Measurements from ENCODE around the gene CCNB1. TPM values are rescaled to one million over a fixed set of nuclear protein-coding genes. Genes with fewer than 3 reads are reported as not detected.

CCNB1 gene
- total and polyA plus RNA-seq, 8 donors: 1.3 to 3.3 (median 2.9) TPM

DNA sequence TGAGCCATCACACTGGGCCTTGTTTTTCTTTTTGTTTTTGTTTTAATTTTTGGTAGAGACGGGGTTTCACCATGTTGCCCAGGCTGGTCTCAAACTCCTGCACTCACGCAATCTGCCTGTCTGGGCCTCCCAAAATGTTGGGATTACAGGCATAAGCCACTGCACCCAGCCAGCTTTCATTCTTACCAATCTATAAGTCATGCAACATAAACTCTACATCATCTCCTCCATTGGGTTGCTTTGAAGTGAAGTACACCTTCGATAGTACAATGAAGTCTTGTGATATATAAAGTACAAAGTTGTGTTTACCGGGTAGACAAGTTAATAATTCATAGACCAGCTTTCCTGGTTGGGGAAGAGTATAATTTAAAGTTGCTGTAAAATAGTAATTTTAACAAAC lies 58.9 kb downstream of the CCNB1 start:
- whole genome bisulfite sequencing, 2 donors: 60 to 65% methylated on average over 4 of the region's 4 CpGs
- peaks cover 0 to 12% (median 0%) of the 10 kb centered on the region in 3 donors for H3K4me1 ChIP-seq
- no peaks in the 10 kb centered on the region for H3K27me3 ChIP-seq
- H3K4me3 ChIP-seq: no peak overlapping the region
- H3K9me3 ChIP-seq: no peaks in the 10 kb centered on the region
- DNase-seq (no peak), FAIRE-seq (peak; percentile 60), ATAC-seq (no peak)
- intact Hi-C loops (cut with DNase I): no loop called here
- H3K27ac ChIP-seq: no peak overlapping the region
- TF ChIP-seq, protein P1, sequence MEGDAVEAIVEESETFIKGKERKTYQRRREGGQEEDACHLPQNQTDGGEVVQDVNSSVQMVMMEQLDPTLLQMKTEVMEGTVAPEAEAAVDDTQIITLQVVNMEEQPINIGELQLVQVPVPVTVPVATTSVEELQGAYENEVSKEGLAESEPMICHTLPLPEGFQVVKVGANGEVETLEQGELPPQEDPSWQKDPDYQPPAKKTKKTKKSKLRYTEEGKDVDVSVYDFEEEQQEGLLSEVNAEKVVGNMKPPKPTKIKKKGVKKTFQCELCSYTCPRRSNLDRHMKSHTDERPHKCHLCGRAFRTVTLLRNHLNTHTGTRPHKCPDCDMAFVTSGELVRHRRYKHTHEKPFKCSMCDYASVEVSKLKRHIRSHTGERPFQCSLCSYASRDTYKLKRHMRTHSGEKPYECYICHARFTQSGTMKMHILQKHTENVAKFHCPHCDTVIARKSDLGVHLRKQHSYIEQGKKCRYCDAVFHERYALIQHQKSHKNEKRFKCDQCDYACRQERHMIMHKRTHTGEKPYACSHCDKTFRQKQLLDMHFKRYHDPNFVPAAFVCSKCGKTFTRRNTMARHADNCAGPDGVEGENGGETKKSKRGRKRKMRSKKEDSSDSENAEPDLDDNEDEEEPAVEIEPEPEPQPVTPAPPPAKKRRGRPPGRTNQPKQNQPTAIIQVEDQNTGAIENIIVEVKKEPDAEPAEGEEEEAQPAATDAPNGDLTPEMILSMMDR (IDR thresholded peaks at IDR 0.05): no peak
- no peaks in the 10 kb centered on the region for H3K36me3 ChIP-seq

Other genes with a start within 250 kb of the CCNB1 start
- 10 to 100 TPM; 18.2 to 37.0 (median 25.0) TPM for gene SLC30A5, start 73.1 kb upstream of the CCNB1 start, total RNA-seq
- 10 to 100 TPM; 22.6 to 32.4 TPM for gene SLC30A5, start 73.1 kb upstream of the CCNB1 start, polyA plus RNA-seq
- gene CENPH, start 22.4 kb downstream of the CCNB1 start, total RNA-seq: 1 to 10 TPM in 3 of 6 donors, under 1 TPM in 3; 0.28 to 1.2 (median 0.99) TPM
- gene CENPH, start 22.4 kb downstream of the CCNB1 start, polyA plus RNA-seq: 1 to 10 TPM in 1 of 2 donors, under 1 TPM in 1; 0.95 to 1.4 TPM
- gene CDK7, start 67.7 kb downstream of the CCNB1 start, total RNA-seq: 10 to 100 TPM in 3 of 6 donors, 1 to 10 TPM in 3; 6.2 to 13.6 (median 10.2) TPM
- gene CDK7, start 67.7 kb downstream of the CCNB1 start, polyA plus RNA-seq: 10 to 100 TPM in 1 of 2 donors, 1 to 10 TPM in 1; 8.9 to 11.4 TPM
- gene CCDC125, start 165.7 kb downstream of the CCNB1 start, total RNA-seq: 10 to 100 TPM in 1 of 6 donors, 1 to 10 TPM in 5; 4.2 to 10.9 (median 6.3) TPM
- 1 to 10 TPM; 3.2 to 3.4 TPM for gene CCDC125, start 165.7 kb downstream of the CCNB1 start, polyA plus RNA-seq
- 10 to 100 TPM in 4 of 6 donors, 1 to 10 TPM in 2; 8.4 to 16.3 (median 13.0) TPM for gene AK6, start 202.4 kb downstream of the CCNB1 start, total RNA-seq
- 10 to 100 TPM; 27.3 to 28.5 TPM for gene AK6, start 202.4 kb downstream of the CCNB1 start, polyA plus RNA-seq
- gene TAF9, start 202.4 kb downstream of the CCNB1 start, total RNA-seq: 10 to 100 TPM; 15.6 to 28.9 (median 24.0) TPM
- gene TAF9, start 202.4 kb downstream of the CCNB1 start, polyA plus RNA-seq: 10 to 100 TPM; 25.2 to 34.8 TPM
- gene RAD17, start 202.7 kb downstream of the CCNB1 start, total RNA-seq: 10 to 100 TPM in 5 of 6 donors, 1 to 10 TPM in 1; 8.0 to 15.3 (median 11.3) TPM
- gene RAD17, start 202.7 kb downstream of the CCNB1 start, polyA plus RNA-seq: 10 to 100 TPM in 1 of 2 donors, 1 to 10 TPM in 1; 9.5 to 16.8 TPM
- gene MARVELD2, start 248.0 kb downstream of the CCNB1 start, total RNA-seq: 10 to 100 TPM; 15.5 to 34.7 (median 21.0) TPM
- 1 to 10 TPM; 4.0 to 5.6 TPM for gene MARVELD2, start 248.0 kb downstream of the CCNB1 start, polyA plus RNA-seq

All from pancreas (tissue), 10 donors.